Airway epithelial cell (primary cell): ENCODE measurements around the gene PIK3C2A. TPM values are rescaled to one million over a fixed set of nuclear protein-coding genes. Genes with fewer than 3 reads are reported as not detected.

Experiments
- total RNA-seq: library from RNA; depleted of rRNA; stranded (reverse); fragments of >200 nt; gene quantifications from 2 replicates; pipeline ENCODE4 v1.2.3, GENCODE V29; 2015

The PIK3C2A gene
- total RNA-seq, result 28.6 and 36.8 TPM in 2 replicates

GRCh38 chr11:17207317-17208256 lies at the start of gene PIK3C2A:
PIK3C2A (minus strand) TSS chr11:17207986; CDS start chr11:17169741, 38,245 bp downstream.

Other genes starting within 250 kb of the PIK3C2A start
- gene PLEKHA7, start 193.6 kb downstream of the PIK3C2A start, total RNA-seq, result 15.4 and 17.5 TPM in 2 replicates
- gene RPS13, start 130.3 kb downstream of the PIK3C2A start, total RNA-seq, result 1,878 and 2,581 TPM in 2 replicates
- gene NUCB2, start 68.8 kb upstream of the PIK3C2A start, total RNA-seq, result 20.5 and 24.4 TPM in 2 replicates
- 1.4 and 2.2 TPM in 2 replicates for gene NCR3LG1, start 143.8 kb upstream of the PIK3C2A start, total RNA-seq
- gene KCNJ11, start 180.7 kb upstream of the PIK3C2A start, total RNA-seq, result 0.07 and 0.23 TPM in 2 replicates